Measurements from ENCODE around the gene PHACTR3.

DNA sequence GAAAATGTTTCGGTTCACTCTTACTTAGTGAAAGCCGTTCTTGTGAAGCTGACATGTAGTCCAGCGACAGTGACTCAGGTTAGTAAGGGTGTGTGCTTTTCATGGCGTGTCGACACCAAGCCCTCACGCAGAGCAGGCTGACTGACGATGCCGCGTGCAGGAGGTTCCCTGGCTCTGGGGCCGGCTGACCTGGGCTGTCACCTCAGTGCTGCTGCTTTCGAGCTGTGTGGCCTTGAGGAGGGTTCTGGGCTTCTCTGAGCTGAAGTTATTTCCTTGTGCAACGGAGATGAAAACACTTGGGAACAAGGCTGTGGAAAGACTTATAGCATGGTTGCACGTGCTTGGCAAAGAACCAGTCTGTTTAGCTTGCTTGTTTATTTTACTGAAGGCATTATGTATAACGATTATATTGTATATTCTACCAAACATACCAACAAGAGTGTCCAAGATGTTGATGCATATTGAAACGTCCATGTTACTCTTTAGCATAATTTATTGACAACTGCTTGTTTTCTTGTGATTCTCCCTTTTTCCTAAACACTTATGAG is 59.2 kb downstream of the PHACTR3 start:
- TF ChIP-seq, protein P1, sequence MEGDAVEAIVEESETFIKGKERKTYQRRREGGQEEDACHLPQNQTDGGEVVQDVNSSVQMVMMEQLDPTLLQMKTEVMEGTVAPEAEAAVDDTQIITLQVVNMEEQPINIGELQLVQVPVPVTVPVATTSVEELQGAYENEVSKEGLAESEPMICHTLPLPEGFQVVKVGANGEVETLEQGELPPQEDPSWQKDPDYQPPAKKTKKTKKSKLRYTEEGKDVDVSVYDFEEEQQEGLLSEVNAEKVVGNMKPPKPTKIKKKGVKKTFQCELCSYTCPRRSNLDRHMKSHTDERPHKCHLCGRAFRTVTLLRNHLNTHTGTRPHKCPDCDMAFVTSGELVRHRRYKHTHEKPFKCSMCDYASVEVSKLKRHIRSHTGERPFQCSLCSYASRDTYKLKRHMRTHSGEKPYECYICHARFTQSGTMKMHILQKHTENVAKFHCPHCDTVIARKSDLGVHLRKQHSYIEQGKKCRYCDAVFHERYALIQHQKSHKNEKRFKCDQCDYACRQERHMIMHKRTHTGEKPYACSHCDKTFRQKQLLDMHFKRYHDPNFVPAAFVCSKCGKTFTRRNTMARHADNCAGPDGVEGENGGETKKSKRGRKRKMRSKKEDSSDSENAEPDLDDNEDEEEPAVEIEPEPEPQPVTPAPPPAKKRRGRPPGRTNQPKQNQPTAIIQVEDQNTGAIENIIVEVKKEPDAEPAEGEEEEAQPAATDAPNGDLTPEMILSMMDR (IDR thresholded peaks at IDR 0.05; ENCODE audit: low read depth, low read length, missing input control) = no peak
- no peak for TF ChIP-seq YY1 (IDR thresholded peaks at IDR 0.05)
- TF ChIP-seq NR2F2 (IDR thresholded peaks at IDR 0.05) = no peak
- no peak for TF ChIP-seq SP1 (IDR thresholded peaks at IDR 0.05)
- TF ChIP-seq, protein P2, sequence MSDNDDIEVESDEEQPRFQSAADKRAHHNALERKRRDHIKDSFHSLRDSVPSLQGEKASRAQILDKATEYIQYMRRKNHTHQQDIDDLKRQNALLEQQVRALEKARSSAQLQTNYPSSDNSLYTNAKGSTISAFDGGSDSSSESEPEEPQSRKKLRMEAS (IDR thresholded peaks at IDR 0.05) = no peak

Data from liver (tissue), 3 donors.